Nephron (organoid): ENCODE results near the gene CFHR5.
"Not testable (repeated sequence)": the region's sequence is repeated elsewhere in the genome, so short reads cannot be mapped to it uniquely, and the experiment has no call there.

Source experiments
- H3K27ac Mint-ChIP-seq, 3 experiments: 2 replicates each; pipeline ENCODE4 v1.8.0; 2020; ENCODE audit warnings: mixed read lengths in 3 of 3, mild to moderate bottlenecking in 2 of 3, moderate library complexity in 1 of 3
- H3K27me3 Mint-ChIP-seq: 2 replicates; pipeline ENCODE4 v1.8.0; 2021; ENCODE audit warnings: low read depth, mild to moderate bottlenecking, moderate library complexity, mixed read lengths
- H3K36me3 Mint-ChIP-seq: 2 replicates; pipeline ENCODE4 v1.8.0; 2020; ENCODE audit warnings: low read depth, mixed read lengths
- H3K4me1 Mint-ChIP-seq: 2 replicates; pipeline ENCODE4 v1.8.0; 2020; ENCODE audit warnings: mixed read lengths
- H3K4me3 Mint-ChIP-seq, 3 experiments: 2 replicates each; pipeline ENCODE4 v1.8.0; 2020; ENCODE audit warnings: mild to moderate bottlenecking in 3 of 3, mixed read lengths in 3 of 3, moderate library complexity in 2 of 3
- H3K9me3 Mint-ChIP-seq: 2 replicates; pipeline ENCODE4 v1.8.0; 2020; ENCODE audit warnings: mixed read lengths
- CTCF ChIP-seq, 3 experiments: fragments of 200-600 bp; sonication (generic); IDR thresholded peaks; one replicate each; pipeline ENCODE4 v1.5.0; 2021; ENCODE audit warnings: antibody characterized with exemption in 3 of 3; ENCODE audit not compliant: unreplicated experiment in 3 of 3

CFHR5 gene

GRCh38 chr1:196955926-196956325 lies 21.4 kb upstream of the CFHR5 start:
- H3K9me3 Mint-ChIP-seq, result no peaks in the 10 kb centered on the region
- H3K4me1 Mint-ChIP-seq, result no peaks in the 10 kb centered on the region
- H3K4me3 Mint-ChIP-seq, result no peak overlapping the region
- no peak for TF ChIP-seq CTCF (IDR thresholded peaks at IDR 0.05; ENCODE audit: unreplicated experiment in 3 of 3)
- no peaks in the 10 kb centered on the region for H3K27me3 Mint-ChIP-seq
- H3K36me3 Mint-ChIP-seq, result no peaks in the 10 kb centered on the region
- no peak overlapping the region for H3K27ac Mint-ChIP-seq

- Mint-ChIP-seq H3K4me3 (no peak overlapping the region), H3K9me3 (no peaks in the 10 kb centered on the region), H3K36me3 (no peaks in the 10 kb centered on the region), H3K27ac (no peak overlapping the region), H3K4me1 (no peaks in the 10 kb centered on the region), H3K27me3 (no peaks in the 10 kb centered on the region)
- TF ChIP-seq CTCF (IDR thresholded peaks at IDR 0.05; ENCODE audit: unreplicated experiment in 3 of 3), result no peak
Measured at GRCh38 chr1:196960854-196961253, 16.5 kb upstream of the CFHR5 start.

GRCh38 chr1:196970182-196970581 lies 7.2 kb upstream of the CFHR5 start:
- Mint-ChIP-seq H3K9me3 (no peaks in the 10 kb centered on the region), H3K4me3 (no peak overlapping the region), H3K4me1 (no peaks in the 10 kb centered on the region), H3K36me3 (no peaks in the 10 kb centered on the region), H3K27ac (no peak overlapping the region), H3K27me3 (no peaks in the 10 kb centered on the region)
- no peak for TF ChIP-seq CTCF (IDR thresholded peaks at IDR 0.05; ENCODE audit: unreplicated experiment in 3 of 3)

- TF ChIP-seq CTCF (IDR thresholded peaks at IDR 0.05; ENCODE audit: unreplicated experiment in 3 of 3), result no peak
- no peaks in the 10 kb centered on the region for H3K27me3 Mint-ChIP-seq
- H3K4me1 Mint-ChIP-seq, result no peaks in the 10 kb centered on the region
- H3K27ac Mint-ChIP-seq, result no peak overlapping the region
- no peaks in the 10 kb centered on the region for H3K9me3 Mint-ChIP-seq
- H3K4me3 Mint-ChIP-seq, result no peak overlapping the region
- H3K36me3 Mint-ChIP-seq, result no peaks in the 10 kb centered on the region
Measured at GRCh38 chr1:196976278-196976677, 1.1 kb upstream of the CFHR5 start.

GRCh38 chr1:196980859-196981258 lies 3.5 kb downstream of the CFHR5 start:
- TF ChIP-seq CTCF (IDR thresholded peaks at IDR 0.05; ENCODE audit: unreplicated experiment in 3 of 3), result no peak
- H3K9me3 Mint-ChIP-seq, result no peaks in the 10 kb centered on the region
- no peaks in the 10 kb centered on the region for H3K4me1 Mint-ChIP-seq
- no peak overlapping the region for H3K4me3 Mint-ChIP-seq
- H3K27ac Mint-ChIP-seq, result no peak overlapping the region
- H3K36me3 Mint-ChIP-seq, result no peaks in the 10 kb centered on the region
- H3K27me3 Mint-ChIP-seq, result no peaks in the 10 kb centered on the region

GRCh38 chr1:196982247-196982646 lies 4.9 kb downstream of the CFHR5 start:
- H3K4me3 Mint-ChIP-seq, H3K9me3 Mint-ChIP-seq, H3K27me3 Mint-ChIP-seq, H3K27ac Mint-ChIP-seq, H3K36me3 Mint-ChIP-seq, H3K4me1 Mint-ChIP-seq: not testable (repeated sequence)

- not testable (repeated sequence) for H3K36me3 Mint-ChIP-seq, H3K4me3 Mint-ChIP-seq, H3K4me1 Mint-ChIP-seq, H3K9me3 Mint-ChIP-seq, H3K27me3 Mint-ChIP-seq
- peak overlapping the region in 1 of 3 experiments; percentile 73 for H3K27ac Mint-ChIP-seq
Measured at GRCh38 chr1:196991919-196992651, 14.7 kb downstream of the CFHR5 start.
